Erythroblast (primary cell): ENCODE measurements around the gene STAMBP.

Experiments used
- DNase-seq, 2 experiments: peaks; one replicate each; lab custom pipeline; 2025; lab: John Stamatoyannopoulos, UW
- GATA1 ChIP-seq: IDR thresholded peaks from 2 replicates; pipeline ENCODE4 v1.6.1; 2011; ENCODE audit warnings: low read depth, mild to moderate bottlenecking, control low read depth, low read length, moderate library complexity
- POLR2A ChIP-seq: IDR thresholded peaks from 2 replicates; pipeline ENCODE4 v1.6.1; 2011; ENCODE audit warnings: mild to moderate bottlenecking, low read length

Gene STAMBP

GRCh38 chr2:73916666-73917065 lies 87.9 kb downstream of the STAMBP start:
- no peak for DNase-seq
- TF ChIP-seq POLR2A (no peak), GATA1 (no peak)

GRCh38 chr2:73917296-73917695 lies 88.5 kb downstream of the STAMBP start:
- no peak for DNase-seq
- no peak for TF ChIP-seq GATA1
- no peak for TF ChIP-seq POLR2A

GRCh38 chr2:73917696-73918207 lies 89.0 kb downstream of the STAMBP start:
- DNase-seq, result no peak
- TF ChIP-seq POLR2A (no peak), GATA1 (no peak)

- DNase-seq, result no peak
- no peak for TF ChIP-seq POLR2A
- TF ChIP-seq GATA1, result no peak
These were observed 90.1 kb downstream of the STAMBP start for GRCh38 chr2:73918856-73919255.

- TF ChIP-seq GATA1, result no peak
- TF ChIP-seq POLR2A, result no peak
These were observed 91.0 kb downstream of the STAMBP start for GRCh38 chr2:73919596-73920228.

GRCh38 chr2:73920577-73921545 lies 92.1 kb downstream of the STAMBP start:
- DNase-seq, result peak; percentile 76
- TF ChIP-seq POLR2A (no peak), GATA1 (no peak)

More at GRCh38 chr2:73919596-73920228, 91.0 kb downstream of the STAMBP start:
- no peak for DNase-seq

- no peak for DNase-seq
- no peak for TF ChIP-seq GATA1
- TF ChIP-seq POLR2A, result no peak
These were observed 92.8 kb downstream of the STAMBP start for GRCh38 chr2:73921581-73921980.

GRCh38 chr2:73922681-73923080 lies 93.9 kb downstream of the STAMBP start:
- DNase-seq, result peak in 1 of 2 experiments; percentile 11

More at GRCh38 chr2:73922681-73923080, 93.9 kb downstream of the STAMBP start:
- no peak for TF ChIP-seq GATA1
